Peyer's patch (tissue), 4 donors: Measurements from ENCODE around the gene ARPC1B. TPM values are rescaled to one million over a fixed set of nuclear protein-coding genes. Genes with fewer than 3 reads are reported as not detected.
"Not testable (repeated sequence)": the region's sequence is repeated elsewhere in the genome, so short reads cannot be mapped to it uniquely, and the experiment has no call there.

Source experiments
- DNase-seq, 3 donors: peaks; one replicate each; pipeline ENCODE4 v3.0.0-alpha.2; 2017 to 2019
- H3K27ac ChIP-seq, 4 donors: fragments of 200-600 bp; sonication (generic); one replicate each; pipeline ENCODE4 v1.5.1; 2016 to 2019
- H3K27me3 ChIP-seq, 2 donors: fragments of 200-600 bp; sonication (generic); one replicate each; pipeline ENCODE4 v1.5.1; 2019
- H3K36me3 ChIP-seq, 3 donors: fragments of 200-600 bp; sonication (generic); one replicate each; pipeline ENCODE4 v1.5.1; 2016 to 2019
- H3K4me1 ChIP-seq, 4 donors: fragments of 200-600 bp; sonication (generic); one replicate each; pipeline ENCODE4 v1.5.1; 2016 to 2019
- H3K4me3 ChIP-seq, 4 donors: fragments of 200-600 bp; sonication (generic); 1 replicate in 3 of 4; 2 replicates in 1 of 4; pipeline ENCODE4 v1.5.1; 2016 to 2019; ENCODE audit warnings: mild to moderate bottlenecking in 1 of 4
- H3K9me3 ChIP-seq, 4 donors: fragments of 200-600 bp; sonication (generic); one replicate each; pipeline ENCODE4 v1.5.1; 2016 to 2019; ENCODE audit warnings: mild to moderate bottlenecking in 1 of 4
- POLR2A ChIP-seq, 2 donors: fragments of 450-650 bp; IDR thresholded peaks; one replicate each; pipeline ENCODE4 v1.5.1; 2017; ENCODE audit warnings: antibody characterized with exemption in 2 of 2, mild to moderate bottlenecking in 2 of 2, moderate library complexity in 2 of 2
- total RNA-seq, 4 donors: library from RNA; depleted of rRNA; stranded (reverse); fragments of >200 nt; gene quantifications; one replicate each; pipeline ENCODE4 v1.1.0, GENCODE V29; 2016
- TF ChIP-seq, protein P1 (sequence below), 6 experiments: fragments of 450-650 bp in 4 of 6; fragments of 200-600 bp in 2 of 6; sonication (generic) in 1 of 6; IDR thresholded peaks; one replicate each; pipeline ENCODE4 v1.5.1; 2017 to 2019; ENCODE audit warnings: antibody characterized with exemption in 6 of 6, mild to moderate bottlenecking in 3 of 6, moderate library complexity in 1 of 6

Gene ARPC1B
- total RNA-seq, 4 donors from 2014 or later = 228 to 386 (median 343) TPM

DNA sequence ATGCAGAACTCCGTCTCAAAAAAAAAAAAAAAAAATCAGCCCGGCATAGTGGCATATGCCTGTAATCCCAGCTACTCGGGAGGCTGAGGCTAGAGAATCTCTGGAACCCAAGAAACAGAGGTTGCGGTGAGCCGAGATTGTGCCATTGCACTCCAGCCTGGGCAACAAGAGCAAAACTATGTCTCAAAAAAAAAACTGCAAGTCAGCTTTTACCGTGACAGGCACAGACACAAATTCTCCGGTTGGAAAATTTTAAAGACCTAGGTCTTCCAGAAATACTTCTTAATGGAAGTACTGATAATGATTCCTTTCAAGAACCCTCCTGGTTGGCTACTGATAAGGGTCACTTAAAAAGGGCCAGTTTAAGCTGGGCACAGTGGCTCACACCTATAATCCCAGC lies 19.4 kb upstream of the ARPC1B start:
- H3K4me1 ChIP-seq = no peaks in the 10 kb centered on the region
- DNase-seq = peak in 1 of 3 donors; percentile 14
- no peak for TF ChIP-seq POLR2A (IDR thresholded peaks at IDR 0.05)
- TF ChIP-seq, protein P1, sequence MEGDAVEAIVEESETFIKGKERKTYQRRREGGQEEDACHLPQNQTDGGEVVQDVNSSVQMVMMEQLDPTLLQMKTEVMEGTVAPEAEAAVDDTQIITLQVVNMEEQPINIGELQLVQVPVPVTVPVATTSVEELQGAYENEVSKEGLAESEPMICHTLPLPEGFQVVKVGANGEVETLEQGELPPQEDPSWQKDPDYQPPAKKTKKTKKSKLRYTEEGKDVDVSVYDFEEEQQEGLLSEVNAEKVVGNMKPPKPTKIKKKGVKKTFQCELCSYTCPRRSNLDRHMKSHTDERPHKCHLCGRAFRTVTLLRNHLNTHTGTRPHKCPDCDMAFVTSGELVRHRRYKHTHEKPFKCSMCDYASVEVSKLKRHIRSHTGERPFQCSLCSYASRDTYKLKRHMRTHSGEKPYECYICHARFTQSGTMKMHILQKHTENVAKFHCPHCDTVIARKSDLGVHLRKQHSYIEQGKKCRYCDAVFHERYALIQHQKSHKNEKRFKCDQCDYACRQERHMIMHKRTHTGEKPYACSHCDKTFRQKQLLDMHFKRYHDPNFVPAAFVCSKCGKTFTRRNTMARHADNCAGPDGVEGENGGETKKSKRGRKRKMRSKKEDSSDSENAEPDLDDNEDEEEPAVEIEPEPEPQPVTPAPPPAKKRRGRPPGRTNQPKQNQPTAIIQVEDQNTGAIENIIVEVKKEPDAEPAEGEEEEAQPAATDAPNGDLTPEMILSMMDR (IDR thresholded peaks at IDR 0.05) = no peak
- no peaks in the 10 kb centered on the region for H3K27me3 ChIP-seq
- H3K9me3 ChIP-seq = no peaks in the 10 kb centered on the region
- H3K36me3 ChIP-seq = peaks cover 0 to 100% (median 0%) of the 10 kb centered on the region in 3 donors
- no peak overlapping the region for H3K4me3 ChIP-seq
- no peak overlapping the region for H3K27ac ChIP-seq

DNA sequence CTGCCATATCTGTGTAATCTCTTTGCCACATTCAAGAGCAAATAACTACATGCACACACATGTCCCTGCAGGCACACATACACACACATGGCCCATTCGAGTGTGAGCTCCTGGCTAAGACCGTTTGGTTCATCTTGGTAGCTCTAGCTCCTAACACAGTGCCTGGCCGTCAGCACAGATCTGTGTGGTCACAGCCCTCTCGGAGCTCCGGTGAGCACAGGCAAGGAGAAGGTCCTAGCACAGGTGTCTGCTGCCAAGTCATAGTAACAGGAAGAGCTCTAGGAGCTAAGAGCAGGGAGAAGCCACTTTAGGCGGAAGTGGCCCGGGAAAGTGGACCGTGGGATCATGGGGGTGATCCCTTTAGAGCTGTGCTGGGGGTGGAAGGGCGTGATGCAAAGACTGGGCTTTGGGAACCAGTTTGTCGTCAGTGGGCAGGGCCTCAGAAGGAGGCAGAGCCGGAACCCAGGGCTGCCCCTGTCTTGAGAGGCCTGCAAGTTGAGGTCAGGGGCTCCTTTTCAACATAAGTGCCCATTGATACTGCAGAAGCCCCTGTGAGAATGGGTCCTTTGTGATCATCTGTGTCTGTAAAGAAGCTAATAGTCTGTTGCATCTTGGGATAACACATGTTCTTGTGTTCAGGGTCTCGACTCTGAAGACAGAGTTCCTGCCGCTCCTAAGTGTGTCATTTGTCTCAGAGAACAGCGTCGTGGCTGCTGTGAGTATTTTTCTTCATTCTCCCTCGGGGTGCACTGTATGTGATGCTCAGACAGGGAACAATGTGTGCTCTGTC lies 16.6 kb upstream of the ARPC1B start:
- no peak overlapping the region for H3K27ac ChIP-seq

DNA sequence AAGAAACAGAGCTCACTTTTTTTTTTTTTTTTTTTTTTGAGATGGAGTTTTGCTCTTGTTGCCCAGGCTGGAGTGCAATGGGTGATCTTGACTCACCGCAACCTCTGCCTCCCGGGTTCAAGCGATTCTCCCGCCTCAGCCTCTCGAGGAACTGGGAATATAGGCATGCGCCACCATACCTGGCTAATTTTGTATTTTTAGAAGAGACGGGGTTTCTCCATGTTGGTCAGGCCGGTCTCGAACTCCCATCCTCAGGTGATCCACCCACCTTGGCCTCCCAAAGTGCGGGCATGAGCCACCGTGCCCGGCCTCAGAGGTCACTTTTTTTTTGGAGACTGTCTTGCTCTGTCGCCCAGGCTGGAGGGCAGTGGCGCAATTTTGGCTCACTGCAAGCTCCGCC lies 16.0 kb upstream of the ARPC1B start:
- H3K27me3 ChIP-seq, H3K9me3 ChIP-seq, H3K4me1 ChIP-seq, DNase-seq, H3K27ac ChIP-seq, H3K4me3 ChIP-seq: not testable (repeated sequence)
- H3K36me3 ChIP-seq = peaks cover 0 to 100% (median 0%) of the 10 kb centered on the region in 3 donors

More for the DNA sequence above, 16.6 kb upstream of the ARPC1B start:
- no peak overlapping the region for H3K4me3 ChIP-seq
- H3K4me1 ChIP-seq = no peaks in the 10 kb centered on the region
- TF ChIP-seq, protein P1 (IDR thresholded peaks at IDR 0.05) = no peak
- no peak for TF ChIP-seq POLR2A (IDR thresholded peaks at IDR 0.05)
- H3K36me3 ChIP-seq = peaks cover 0 to 100% (median 0%) of the 10 kb centered on the region in 3 donors
- no peaks in the 10 kb centered on the region for H3K9me3 ChIP-seq
- DNase-seq = no peak
- no peaks in the 10 kb centered on the region for H3K27me3 ChIP-seq

DNA sequence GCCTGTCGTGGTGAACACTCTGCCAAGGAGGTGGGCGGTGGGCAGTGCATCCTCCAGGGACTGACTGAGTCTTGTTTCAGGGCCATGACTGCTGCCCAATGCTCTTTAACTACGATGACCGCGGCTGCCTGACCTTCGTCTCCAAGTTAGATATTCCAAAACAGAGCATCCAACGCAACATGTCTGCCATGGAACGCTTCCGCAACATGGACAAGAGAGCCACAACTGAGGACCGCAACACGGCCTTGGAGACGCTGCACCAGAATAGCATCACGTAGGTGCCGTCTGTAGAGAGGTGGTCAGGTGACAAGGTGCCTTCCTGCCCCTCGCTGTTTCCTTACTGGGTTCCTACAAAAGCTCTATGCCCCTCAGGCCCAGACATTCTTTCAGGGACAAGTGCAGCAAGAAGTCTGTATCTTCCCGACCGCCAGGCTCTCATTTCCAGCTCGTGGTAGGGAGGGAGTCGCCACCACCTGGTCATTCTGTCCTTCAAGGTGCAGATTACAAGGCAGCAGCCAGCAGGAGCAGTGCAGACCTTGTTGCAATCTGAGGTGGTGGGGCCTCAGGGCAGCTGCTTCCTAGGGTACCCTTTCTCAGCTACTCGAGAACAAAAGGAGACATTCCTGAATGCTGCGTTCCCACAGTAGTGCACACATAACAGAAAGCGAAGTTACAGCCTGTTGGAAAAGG lies 14.9 kb upstream of the ARPC1B start:
- peaks cover 0 to 100% (median 0%) of the 10 kb centered on the region in 3 donors for H3K36me3 ChIP-seq
- H3K4me1 ChIP-seq = no peaks in the 10 kb centered on the region
- DNase-seq = no peak
- no peaks in the 10 kb centered on the region for H3K9me3 ChIP-seq
- H3K4me3 ChIP-seq = no peak overlapping the region
- no peak for TF ChIP-seq POLR2A (IDR thresholded peaks at IDR 0.05)
- TF ChIP-seq, protein P1 (IDR thresholded peaks at IDR 0.05) = no peak
- H3K27ac ChIP-seq = no peak overlapping the region
- no peaks in the 10 kb centered on the region for H3K27me3 ChIP-seq

DNA sequence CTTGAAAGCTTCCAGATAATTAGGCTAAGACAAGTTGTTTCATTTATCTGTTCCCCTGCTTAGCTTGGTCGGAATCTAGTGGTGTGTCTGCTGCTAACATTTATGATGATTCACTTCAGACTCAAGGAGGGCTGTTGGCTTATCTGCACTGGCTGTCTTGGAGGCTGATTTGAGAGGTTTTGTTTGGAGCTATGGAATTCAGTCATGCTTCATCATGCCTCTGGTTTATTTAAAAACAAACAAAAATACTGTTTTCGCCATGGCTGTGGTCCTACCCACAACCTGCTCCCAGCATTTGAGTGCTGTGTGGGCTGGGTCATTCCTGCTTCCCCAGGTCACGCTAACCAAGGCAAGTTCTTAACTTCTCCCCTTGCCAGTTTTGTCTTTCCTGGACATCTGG lies 11.7 kb upstream of the ARPC1B start:
- no peaks in the 10 kb centered on the region for H3K9me3 ChIP-seq
- H3K36me3 ChIP-seq = peaks cover 0 to 100% (median 0%) of the 10 kb centered on the region in 3 donors
- DNase-seq = no peak
- H3K4me3 ChIP-seq = no peak overlapping the region
- no peak overlapping the region for H3K27ac ChIP-seq
- TF ChIP-seq, protein P1 (IDR thresholded peaks at IDR 0.05) = no peak
- no peak for TF ChIP-seq POLR2A (IDR thresholded peaks at IDR 0.05)
- no peaks in the 10 kb centered on the region for H3K4me1 ChIP-seq
- H3K27me3 ChIP-seq = no peaks in the 10 kb centered on the region

DNA sequence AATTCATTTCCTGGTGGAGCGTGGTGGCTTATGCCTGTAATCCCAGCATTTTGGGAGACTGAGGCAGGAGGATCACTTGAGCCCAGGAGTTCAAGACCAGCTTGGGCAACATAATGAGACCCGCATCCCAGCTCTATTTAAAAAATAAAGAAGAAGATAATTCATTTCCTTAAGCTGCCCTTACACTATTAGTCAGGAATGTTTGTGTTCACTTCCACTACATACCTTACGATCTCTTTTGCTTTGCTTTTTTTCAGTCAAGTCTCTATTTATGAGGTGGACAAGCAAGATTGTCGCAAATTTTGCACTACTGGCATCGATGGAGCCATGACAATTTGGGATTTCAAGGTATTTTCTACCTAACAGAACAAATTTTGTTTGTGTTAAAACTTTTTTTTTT lies 11.2 kb upstream of the ARPC1B start:
- DNase-seq = no peak
- H3K4me1 ChIP-seq = no peaks in the 10 kb centered on the region
- H3K4me3 ChIP-seq = no peak overlapping the region
- TF ChIP-seq, protein P1 (IDR thresholded peaks at IDR 0.05) = no peak
- TF ChIP-seq POLR2A (IDR thresholded peaks at IDR 0.05) = no peak
- H3K9me3 ChIP-seq = no peaks in the 10 kb centered on the region
- H3K36me3 ChIP-seq = peaks cover 0 to 99% (median 0%) of the 10 kb centered on the region in 3 donors
- no peaks in the 10 kb centered on the region for H3K27me3 ChIP-seq
- H3K27ac ChIP-seq = no peak overlapping the region
